ENCODE measurements around the gene OR4D1. TPM values are rescaled to one million over a fixed set of nuclear protein-coding genes. Genes with fewer than 3 reads are reported as not detected.

Gene OR4D1
- total and polyA plus RNA-seq, 4 donors: 0.01 to 0.09 TPM; not detected in 2

DNA sequence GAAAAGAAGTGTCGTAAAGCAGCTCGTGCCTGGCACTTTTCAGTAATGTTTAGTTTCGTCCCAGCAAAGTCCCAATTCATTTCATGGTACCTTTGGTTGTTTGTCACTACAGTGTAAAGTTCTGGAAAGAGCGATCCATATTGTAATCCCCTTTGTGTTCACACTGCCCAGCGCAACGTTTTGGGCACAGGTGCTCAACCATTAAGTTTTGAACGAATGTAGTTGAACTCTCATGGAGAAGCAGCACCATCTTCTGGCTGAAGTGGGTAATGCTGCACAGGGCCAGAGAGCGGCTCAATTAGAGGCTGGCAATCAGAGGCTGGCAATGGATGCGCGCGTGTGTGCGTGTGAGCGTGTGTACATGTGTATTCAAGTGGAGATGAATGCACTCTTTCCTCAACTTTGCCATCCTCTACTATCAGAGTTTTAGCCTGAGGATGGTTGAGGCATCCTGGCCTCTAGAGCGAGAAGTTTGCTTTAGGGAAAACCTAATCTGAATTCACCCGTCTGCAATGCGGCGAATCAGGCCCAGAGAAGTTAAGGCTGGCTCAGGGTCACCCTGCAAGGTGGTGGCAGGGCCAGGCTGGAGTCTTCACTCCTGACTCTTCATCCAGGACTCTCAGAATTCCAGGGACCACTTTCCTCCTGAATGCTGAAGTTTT is 35.1 kb upstream of the OR4D1 start:
- Histone ChIP-seq H3K9me3 (ENCODE audit: control insufficient read depth in 4 of 4, insufficient read depth in 3 of 4, low read length in 3 of 4) (no peaks in the 10 kb centered on the region), H3K27ac (ENCODE audit: low read depth in 1 of 2, low read length in 1 of 2) (no peak overlapping the region), H3K4me3 (no peak overlapping the region), H3K9ac (ENCODE audit: insufficient read depth in 1 of 2, low read length in 2 of 2) (no peak overlapping the region), H3K27me3 (ENCODE audit: control insufficient read depth in 3 of 3, insufficient read depth in 3 of 3, low read length in 2 of 3) (peaks cover 0 to 3% (median 0%) of the 10 kb centered on the region in 3 donors), H3K4me1 (ENCODE audit: control insufficient read depth in 5 of 5, insufficient read depth in 5 of 5, low read length in 5 of 5) (no peaks in the 10 kb centered on the region), H3K36me3 (ENCODE audit: control insufficient read depth in 4 of 4, insufficient read depth in 4 of 4, low read length in 4 of 4) (no peaks in the 10 kb centered on the region)
- DNase-seq (peak; percentile 74 to 77 (median 76)), ATAC-seq (ENCODE audit: insufficient read depth, low FRiP score) (peak; percentile 77)
- TF ChIP-seq, protein P1, sequence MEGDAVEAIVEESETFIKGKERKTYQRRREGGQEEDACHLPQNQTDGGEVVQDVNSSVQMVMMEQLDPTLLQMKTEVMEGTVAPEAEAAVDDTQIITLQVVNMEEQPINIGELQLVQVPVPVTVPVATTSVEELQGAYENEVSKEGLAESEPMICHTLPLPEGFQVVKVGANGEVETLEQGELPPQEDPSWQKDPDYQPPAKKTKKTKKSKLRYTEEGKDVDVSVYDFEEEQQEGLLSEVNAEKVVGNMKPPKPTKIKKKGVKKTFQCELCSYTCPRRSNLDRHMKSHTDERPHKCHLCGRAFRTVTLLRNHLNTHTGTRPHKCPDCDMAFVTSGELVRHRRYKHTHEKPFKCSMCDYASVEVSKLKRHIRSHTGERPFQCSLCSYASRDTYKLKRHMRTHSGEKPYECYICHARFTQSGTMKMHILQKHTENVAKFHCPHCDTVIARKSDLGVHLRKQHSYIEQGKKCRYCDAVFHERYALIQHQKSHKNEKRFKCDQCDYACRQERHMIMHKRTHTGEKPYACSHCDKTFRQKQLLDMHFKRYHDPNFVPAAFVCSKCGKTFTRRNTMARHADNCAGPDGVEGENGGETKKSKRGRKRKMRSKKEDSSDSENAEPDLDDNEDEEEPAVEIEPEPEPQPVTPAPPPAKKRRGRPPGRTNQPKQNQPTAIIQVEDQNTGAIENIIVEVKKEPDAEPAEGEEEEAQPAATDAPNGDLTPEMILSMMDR (IDR thresholded peaks at IDR 0.05; ENCODE audit: control extremely low read depth, extremely low read depth): peak; percentile 97
- WGBS, 2 donors: 36 to 38% methylated on average over 17 of the region's 17 CpGs

DNA sequence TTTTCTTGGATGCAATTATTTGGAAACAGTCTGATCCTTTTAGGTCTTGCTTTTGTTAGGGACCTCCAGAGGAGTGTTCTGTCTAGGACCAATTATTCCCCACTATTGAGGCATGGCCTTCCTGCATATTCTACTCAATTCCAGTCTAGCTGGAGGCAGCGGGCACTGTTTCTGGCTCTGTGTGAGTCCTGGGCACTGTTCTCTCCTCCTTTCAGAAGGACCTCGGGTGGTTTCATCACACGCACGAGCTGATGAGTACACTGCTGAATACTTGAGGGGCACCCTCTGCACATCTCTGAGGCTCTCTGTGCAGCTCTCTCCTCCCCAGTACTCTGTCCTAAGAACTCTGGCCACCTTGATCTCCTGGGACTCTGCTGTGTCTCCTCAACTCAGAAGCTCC is 34.2 kb upstream of the OR4D1 start:
- Histone ChIP-seq H3K36me3 (ENCODE audit: control insufficient read depth in 4 of 4, insufficient read depth in 4 of 4, low read length in 4 of 4) (no peaks in the 10 kb centered on the region), H3K9me3 (ENCODE audit: control insufficient read depth in 4 of 4, insufficient read depth in 3 of 4, low read length in 3 of 4) (no peaks in the 10 kb centered on the region), H3K27me3 (ENCODE audit: control insufficient read depth in 3 of 3, insufficient read depth in 3 of 3, low read length in 2 of 3) (peaks cover 0 to 3% (median 0%) of the 10 kb centered on the region in 3 donors), H3K27ac (ENCODE audit: low read depth in 1 of 2, low read length in 1 of 2) (no peak overlapping the region), H3K9ac (ENCODE audit: insufficient read depth in 1 of 2, low read length in 2 of 2) (no peak overlapping the region), H3K4me1 (ENCODE audit: control insufficient read depth in 5 of 5, insufficient read depth in 5 of 5, low read length in 5 of 5) (no peaks in the 10 kb centered on the region), H3K4me3 (no peak overlapping the region)
- 77 to 82% methylated on average over 4 of the region's 4 CpGs for WGBS, 2 donors
- DNase-seq (no peak), ATAC-seq (ENCODE audit: insufficient read depth, low FRiP score) (no peak)
- TF ChIP-seq, protein P1 (IDR thresholded peaks at IDR 0.05; ENCODE audit: control extremely low read depth, extremely low read depth): no peak

DNA sequence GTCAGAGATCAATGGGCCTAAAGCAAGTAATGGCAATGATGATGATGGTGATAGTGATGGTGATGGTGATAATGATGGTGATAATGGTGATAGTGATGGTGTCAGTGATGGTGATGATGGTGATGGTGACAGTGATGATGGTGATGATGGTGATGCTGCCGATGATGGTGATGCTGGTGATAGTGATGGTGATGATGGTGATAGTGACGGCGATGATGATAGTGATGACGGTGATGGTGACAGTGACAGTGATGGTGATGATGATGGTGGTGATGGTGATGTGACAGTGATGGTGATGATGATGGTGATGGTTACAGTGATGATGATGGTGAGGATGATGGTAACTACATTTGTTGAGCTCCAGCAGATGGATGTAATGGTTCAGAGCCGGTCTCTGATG is 30.8 kb upstream of the OR4D1 start:
- Histone ChIP-seq H3K4me1 (ENCODE audit: control insufficient read depth in 5 of 5, insufficient read depth in 5 of 5, low read length in 5 of 5) (no peaks in the 10 kb centered on the region), H3K27me3 (ENCODE audit: control insufficient read depth in 3 of 3, insufficient read depth in 3 of 3, low read length in 2 of 3) (peaks cover 0 to 6% (median 0%) of the 10 kb centered on the region in 3 donors), H3K36me3 (ENCODE audit: control insufficient read depth in 4 of 4, insufficient read depth in 4 of 4, low read length in 4 of 4) (no peaks in the 10 kb centered on the region), H3K4me3 (no peak overlapping the region), H3K9ac (ENCODE audit: insufficient read depth in 1 of 2, low read length in 2 of 2) (no peak overlapping the region), H3K27ac (ENCODE audit: low read depth in 1 of 2, low read length in 1 of 2) (no peak overlapping the region), H3K9me3 (ENCODE audit: control insufficient read depth in 4 of 4, insufficient read depth in 3 of 4, low read length in 3 of 4) (no peaks in the 10 kb centered on the region)
- 92 to 94% methylated on average over 5 of the region's 5 CpGs for WGBS, 2 donors
- TF ChIP-seq, protein P1 (IDR thresholded peaks at IDR 0.05; ENCODE audit: control extremely low read depth, extremely low read depth): no peak
- ATAC-seq (ENCODE audit: insufficient read depth, low FRiP score) (no peak), DNase-seq (no peak)

DNA sequence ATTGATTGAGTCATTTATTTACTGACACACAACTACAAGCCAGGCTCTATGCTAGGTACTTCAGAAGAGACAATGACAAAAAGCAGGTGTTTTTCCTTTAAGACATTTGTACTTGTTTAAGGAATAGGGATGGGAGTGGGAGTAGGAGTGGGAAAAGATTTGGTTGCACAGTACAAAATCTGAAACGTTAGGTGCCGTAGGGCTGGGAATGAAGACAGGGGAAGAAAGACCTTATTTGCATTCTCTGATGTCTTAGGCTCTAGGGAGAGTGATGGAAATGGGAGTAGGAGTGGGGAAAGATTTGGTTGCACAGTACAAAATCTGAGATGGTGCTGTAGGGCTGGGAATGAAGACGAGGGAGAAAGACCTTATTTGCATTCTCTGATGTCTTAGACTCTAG is 28.7 kb upstream of the OR4D1 start:
- H3K36me3 ChIP-seq (ENCODE audit: control insufficient read depth in 4 of 4, insufficient read depth in 4 of 4, low read length in 4 of 4): no peaks in the 10 kb centered on the region
- peaks cover 0 to 6% (median 0%) of the 10 kb centered on the region in 3 donors for H3K27me3 ChIP-seq (ENCODE audit: control insufficient read depth in 3 of 3, insufficient read depth in 3 of 3, low read length in 2 of 3)
- DNase-seq (no peak), ATAC-seq (ENCODE audit: insufficient read depth, low FRiP score) (no peak)
- TF ChIP-seq, protein P1 (IDR thresholded peaks at IDR 0.05; ENCODE audit: control extremely low read depth, extremely low read depth): no peak
- no peaks in the 10 kb centered on the region for H3K4me1 ChIP-seq (ENCODE audit: control insufficient read depth in 5 of 5, insufficient read depth in 5 of 5, low read length in 5 of 5)
- 75 to 78% methylated on average over 3 of the region's 3 CpGs for WGBS, 2 donors
- H3K27ac ChIP-seq (ENCODE audit: low read depth in 1 of 2, low read length in 1 of 2): no peak overlapping the region
- H3K9ac ChIP-seq (ENCODE audit: insufficient read depth in 1 of 2, low read length in 2 of 2): no peak overlapping the region
- H3K4me3 ChIP-seq: no peak overlapping the region
- no peaks in the 10 kb centered on the region for H3K9me3 ChIP-seq (ENCODE audit: control insufficient read depth in 4 of 4, insufficient read depth in 3 of 4, low read length in 3 of 4)

Measured in lung (tissue), 12 donors.